ENCODE results near the gene NSUN5. TPM values are rescaled to one million over a fixed set of nuclear protein-coding genes. Genes with fewer than 3 reads are reported as not detected.
A peak's percentile ranks its signal among the peaks of the same experiment; 100 is the strongest.

Gene NSUN5
- total RNA-seq, result 10 to 100 TPM; 21.6 to 31.5 (median 27.1) TPM

DNA sequence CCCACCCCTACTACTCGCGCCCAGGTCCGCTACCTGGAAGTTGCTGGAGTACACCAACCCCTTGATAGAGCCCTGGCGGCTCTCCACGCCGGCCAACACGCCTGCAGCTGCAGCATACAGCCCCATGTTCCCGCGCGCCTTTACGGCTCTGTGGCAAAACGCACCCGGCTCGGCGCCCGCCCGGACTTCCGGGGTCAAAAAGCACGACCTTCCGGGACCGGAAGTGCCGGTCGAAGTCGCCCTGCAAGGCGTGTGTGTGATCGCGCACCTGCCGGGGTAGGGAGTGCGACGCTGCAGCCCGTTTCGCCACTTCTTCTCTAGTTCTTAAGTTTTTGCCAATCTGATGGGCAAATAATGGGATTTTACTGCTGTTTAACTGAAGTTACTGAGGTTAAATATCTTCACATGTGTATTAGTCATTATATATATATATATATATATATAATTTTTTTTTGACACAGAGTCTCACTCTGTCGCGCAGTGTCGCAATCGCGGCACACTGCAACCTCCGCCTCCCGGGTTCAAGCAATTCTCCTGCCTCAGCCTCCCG lies at the start of gene NSUN5:
Gene NSUN5 (minus strand): TSS at position 162 of the 550 bp plus-strand sequence. CDS start 36 bp downstream, at position 126.
- peak; percentile 80 to 84 for TF ChIP-seq POLR2AphosphoS5 (IDR thresholded peaks at IDR 0.05)
- TF ChIP-seq POLR2A (IDR thresholded peaks at IDR 0.05; ENCODE audit: low read depth), result no peak
- no peak for TF ChIP-seq EP300 (IDR thresholded peaks at IDR 0.05)
- TF ChIP-seq, protein P1, sequence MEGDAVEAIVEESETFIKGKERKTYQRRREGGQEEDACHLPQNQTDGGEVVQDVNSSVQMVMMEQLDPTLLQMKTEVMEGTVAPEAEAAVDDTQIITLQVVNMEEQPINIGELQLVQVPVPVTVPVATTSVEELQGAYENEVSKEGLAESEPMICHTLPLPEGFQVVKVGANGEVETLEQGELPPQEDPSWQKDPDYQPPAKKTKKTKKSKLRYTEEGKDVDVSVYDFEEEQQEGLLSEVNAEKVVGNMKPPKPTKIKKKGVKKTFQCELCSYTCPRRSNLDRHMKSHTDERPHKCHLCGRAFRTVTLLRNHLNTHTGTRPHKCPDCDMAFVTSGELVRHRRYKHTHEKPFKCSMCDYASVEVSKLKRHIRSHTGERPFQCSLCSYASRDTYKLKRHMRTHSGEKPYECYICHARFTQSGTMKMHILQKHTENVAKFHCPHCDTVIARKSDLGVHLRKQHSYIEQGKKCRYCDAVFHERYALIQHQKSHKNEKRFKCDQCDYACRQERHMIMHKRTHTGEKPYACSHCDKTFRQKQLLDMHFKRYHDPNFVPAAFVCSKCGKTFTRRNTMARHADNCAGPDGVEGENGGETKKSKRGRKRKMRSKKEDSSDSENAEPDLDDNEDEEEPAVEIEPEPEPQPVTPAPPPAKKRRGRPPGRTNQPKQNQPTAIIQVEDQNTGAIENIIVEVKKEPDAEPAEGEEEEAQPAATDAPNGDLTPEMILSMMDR (IDR thresholded peaks at IDR 0.05), result no peak
- 24% methylated on average over 22 of the region's 40 CpGs for WGBS
- H3K27ac ChIP-seq (replicated peaks in 1 of 4), result peak within 1 kb of the TSS; percentile 75 to 81 (median 76)
- H3K4me1 ChIP-seq, result peaks cover 11 to 23% (median 17%) of the 10 kb centered on the region in 4 donors
- peaks cover 9 to 35% (median 23%) of the 10 kb centered on the region in 4 donors for H3K36me3 ChIP-seq
- H3K9me3 ChIP-seq, result no peaks in the 10 kb centered on the region
- DNase-seq (ENCODE audit: extremely low spot score), result peak; percentile 97
- peak within 1 kb of the TSS; percentile 69 to 92 (median 84) for H3K4me3 ChIP-seq
- intact Hi-C loops (cut with DNase I), result no loop called here
- no peaks in the 10 kb centered on the region for H3K27me3 ChIP-seq

DNA sequence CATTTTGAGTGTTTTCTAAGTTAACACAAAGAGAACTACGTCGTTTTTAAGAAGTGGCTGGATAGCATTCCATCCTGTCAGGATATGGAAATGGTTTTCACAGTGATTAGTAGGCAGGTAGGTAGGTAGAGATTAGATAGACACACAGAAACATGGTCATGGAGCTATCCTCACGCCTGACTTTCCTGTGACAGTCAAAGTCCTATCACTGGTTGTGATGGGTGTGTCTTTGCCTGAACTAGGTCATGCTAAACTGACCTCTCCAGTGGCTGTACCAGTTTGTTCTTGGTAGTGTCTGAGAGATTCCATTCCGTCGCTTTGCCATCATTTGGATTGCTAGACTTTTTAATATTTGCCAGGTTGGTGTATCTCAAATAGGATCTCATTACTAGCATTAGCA lies 47.5 kb upstream of the NSUN5 start:
- H3K9me3 ChIP-seq, result peaks cover 0 to 10% (median 3%) of the 10 kb centered on the region in 4 donors
- intact Hi-C loops (cut with DNase I), result no loop called here
- TF ChIP-seq, protein P1 (IDR thresholded peaks at IDR 0.05), result no peak
- TF ChIP-seq EP300 (IDR thresholded peaks at IDR 0.05) (no peak), POLR2AphosphoS5 (IDR thresholded peaks at IDR 0.05) (no peak), POLR2A (IDR thresholded peaks at IDR 0.05; ENCODE audit: low read depth) (no peak)
- no peak overlapping the region for H3K4me3 ChIP-seq
- no peaks in the 10 kb centered on the region for H3K36me3 ChIP-seq
- no peak for DNase-seq (ENCODE audit: extremely low spot score)
- H3K27ac ChIP-seq (replicated peaks in 1 of 4), result no peak overlapping the region
- H3K4me1 ChIP-seq, result peaks cover 7 to 14% (median 11%) of the 10 kb centered on the region in 4 donors
- peaks cover 0 to 17% (median 0%) of the 10 kb centered on the region in 4 donors for H3K27me3 ChIP-seq
- WGBS, result 83% methylated on average over 5 of the region's 5 CpGs

DNA sequence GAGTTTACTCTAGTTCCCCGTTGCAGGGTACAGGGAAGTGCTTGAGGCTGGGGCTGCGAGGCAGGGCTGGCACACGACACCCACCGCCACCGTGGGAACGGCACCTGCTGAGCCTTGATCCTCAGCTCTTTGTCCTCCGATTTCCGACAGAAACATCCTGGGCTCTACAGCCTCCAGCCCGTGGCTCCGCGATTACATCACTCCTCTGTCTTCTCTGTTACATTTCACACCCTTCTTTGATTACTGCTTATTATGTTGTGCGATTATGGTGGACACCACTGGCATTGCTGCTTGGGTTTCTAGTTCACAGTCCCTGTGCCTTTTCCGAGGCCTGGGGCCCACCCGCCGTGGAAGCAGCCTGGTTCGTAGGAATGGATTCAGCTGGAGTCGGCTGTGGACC lies 46.2 kb upstream of the NSUN5 start:
- peaks cover 0 to 10% (median 3%) of the 10 kb centered on the region in 4 donors for H3K9me3 ChIP-seq
- H3K4me1 ChIP-seq, result peaks cover 7 to 14% (median 11%) of the 10 kb centered on the region in 4 donors
- no peak overlapping the region for H3K27ac ChIP-seq (replicated peaks in 1 of 4)
- DNase-seq (ENCODE audit: extremely low spot score), result no peak
- H3K36me3 ChIP-seq, result no peaks in the 10 kb centered on the region
- no peak overlapping the region for H3K4me3 ChIP-seq
- H3K27me3 ChIP-seq, result peaks cover 0 to 14% (median 0%) of the 10 kb centered on the region in 4 donors
- intact Hi-C loops (cut with DNase I), result no loop called here
- 82% methylated on average over 17 of the region's 17 CpGs for whole genome bisulfite sequencing
- TF ChIP-seq EP300 (IDR thresholded peaks at IDR 0.05), result no peak
- TF ChIP-seq POLR2A (IDR thresholded peaks at IDR 0.05; ENCODE audit: low read depth), result no peak
- no peak for TF ChIP-seq POLR2AphosphoS5 (IDR thresholded peaks at IDR 0.05)
- TF ChIP-seq, protein P1 (IDR thresholded peaks at IDR 0.05), result no peak

DNA sequence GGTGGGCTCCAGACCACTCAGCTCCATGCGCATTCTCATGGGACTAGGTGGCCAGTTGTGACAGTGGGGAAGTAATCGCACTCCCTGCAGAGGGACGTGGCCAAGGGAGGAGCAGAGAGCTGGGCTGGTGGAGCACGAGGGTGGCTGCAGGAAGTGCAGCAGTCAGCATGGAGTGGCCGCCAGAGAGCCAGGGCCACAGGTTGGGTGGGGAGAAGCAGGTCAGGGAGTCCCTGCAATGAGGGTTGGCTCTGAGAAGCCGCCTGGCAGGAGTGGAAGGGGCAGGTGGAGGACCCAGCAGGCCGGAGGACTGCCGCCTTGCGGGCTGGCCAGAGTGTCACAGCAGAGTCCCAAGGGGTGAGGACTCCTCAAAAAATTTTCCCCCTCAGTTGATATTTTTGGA lies 45.6 kb upstream of the NSUN5 start:
- peaks cover 7 to 14% (median 11%) of the 10 kb centered on the region in 4 donors for H3K4me1 ChIP-seq
- intact Hi-C loops (cut with DNase I), result no loop called here
- 90% methylated on average over 9 of the region's 9 CpGs for WGBS
- H3K27me3 ChIP-seq, result peaks cover 0 to 8% (median 0%) of the 10 kb centered on the region in 4 donors
- peaks cover 0 to 10% (median 3%) of the 10 kb centered on the region in 4 donors for H3K9me3 ChIP-seq
- H3K36me3 ChIP-seq, result no peaks in the 10 kb centered on the region
- no peak overlapping the region for H3K4me3 ChIP-seq
- TF ChIP-seq POLR2AphosphoS5 (IDR thresholded peaks at IDR 0.05), result no peak
- TF ChIP-seq, protein P1 (IDR thresholded peaks at IDR 0.05), result no peak
- TF ChIP-seq POLR2A (IDR thresholded peaks at IDR 0.05; ENCODE audit: low read depth), result no peak
- TF ChIP-seq EP300 (IDR thresholded peaks at IDR 0.05), result no peak
- H3K27ac ChIP-seq (replicated peaks in 1 of 4), result no peak overlapping the region
- DNase-seq (ENCODE audit: extremely low spot score), result no peak

All from esophagus muscularis mucosa (tissue), 4 donors.